Astrocyte of the spinal cord (primary cell): ENCODE measurements around the gene CDSN.
"Not testable (repeated sequence)": the region's sequence is repeated elsewhere in the genome, so short reads cannot be mapped to it uniquely, and the experiment has no call there.

Experiments used
- DNase-seq: peaks from one replicate; pipeline ENCODE4 v3.0.0; 2011; ENCODE audit warnings: low read depth, low spot score
- H3K4me3 ChIP-seq: 2 replicates; pipeline ENCODE4 v1.5.1; 2011; ENCODE audit warnings: low read depth, mild to moderate bottlenecking, low read length, moderate library complexity
- in situ Hi-C: cut with HindIII; loops from 2 replicates; pipeline ENCODE4 v1.10.0; 2017; ENCODE audit warnings: low sequenced_read_pairs
- TF ChIP-seq, protein P1 (sequence below): IDR thresholded peaks from 2 replicates; pipeline ENCODE4 v1.5.1; 2012; ENCODE audit warnings: low read depth, mild to moderate bottlenecking, low read length, inconsistent platforms

CDSN gene

GRCh38 chr6:31076611-31077010, 43.6 kb downstream of the CDSN start:
- in situ Hi-C loops: no loop called here
- H3K4me3 ChIP-seq: no peak overlapping the region
- no peak for DNase-seq
- TF ChIP-seq, protein P1, sequence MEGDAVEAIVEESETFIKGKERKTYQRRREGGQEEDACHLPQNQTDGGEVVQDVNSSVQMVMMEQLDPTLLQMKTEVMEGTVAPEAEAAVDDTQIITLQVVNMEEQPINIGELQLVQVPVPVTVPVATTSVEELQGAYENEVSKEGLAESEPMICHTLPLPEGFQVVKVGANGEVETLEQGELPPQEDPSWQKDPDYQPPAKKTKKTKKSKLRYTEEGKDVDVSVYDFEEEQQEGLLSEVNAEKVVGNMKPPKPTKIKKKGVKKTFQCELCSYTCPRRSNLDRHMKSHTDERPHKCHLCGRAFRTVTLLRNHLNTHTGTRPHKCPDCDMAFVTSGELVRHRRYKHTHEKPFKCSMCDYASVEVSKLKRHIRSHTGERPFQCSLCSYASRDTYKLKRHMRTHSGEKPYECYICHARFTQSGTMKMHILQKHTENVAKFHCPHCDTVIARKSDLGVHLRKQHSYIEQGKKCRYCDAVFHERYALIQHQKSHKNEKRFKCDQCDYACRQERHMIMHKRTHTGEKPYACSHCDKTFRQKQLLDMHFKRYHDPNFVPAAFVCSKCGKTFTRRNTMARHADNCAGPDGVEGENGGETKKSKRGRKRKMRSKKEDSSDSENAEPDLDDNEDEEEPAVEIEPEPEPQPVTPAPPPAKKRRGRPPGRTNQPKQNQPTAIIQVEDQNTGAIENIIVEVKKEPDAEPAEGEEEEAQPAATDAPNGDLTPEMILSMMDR: no peak

GRCh38 chr6:31075528-31075927, 44.7 kb downstream of the CDSN start:
- TF ChIP-seq, protein P1: no peak
- in situ Hi-C loops: no loop called here
- no peak overlapping the region for H3K4me3 ChIP-seq
- DNase-seq: peak; percentile 69

DNA sequence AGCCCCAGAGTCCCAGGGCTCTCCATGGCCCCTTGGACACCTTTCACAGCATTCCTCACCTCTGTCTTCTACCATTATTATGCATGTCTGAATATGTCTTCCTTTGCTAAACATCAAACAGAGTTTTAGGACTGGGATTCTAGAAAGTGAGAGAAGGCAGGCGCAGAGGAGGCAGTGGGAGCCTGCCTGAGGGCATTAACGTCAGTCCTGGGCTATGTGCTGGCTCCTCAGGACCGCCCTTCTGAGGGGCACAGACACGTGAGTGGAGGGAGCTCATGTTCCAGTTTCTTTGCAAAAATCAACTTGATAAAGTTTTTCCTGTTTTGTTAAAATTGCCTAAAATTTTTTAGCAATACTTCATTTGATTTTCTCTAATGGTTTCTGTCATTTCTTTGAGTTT, 45.8 kb downstream of the CDSN start:
- H3K4me3 ChIP-seq: no peak overlapping the region
- DNase-seq: no peak
- in situ Hi-C loops: no loop called here
- TF ChIP-seq, protein P1: no peak

DNA sequence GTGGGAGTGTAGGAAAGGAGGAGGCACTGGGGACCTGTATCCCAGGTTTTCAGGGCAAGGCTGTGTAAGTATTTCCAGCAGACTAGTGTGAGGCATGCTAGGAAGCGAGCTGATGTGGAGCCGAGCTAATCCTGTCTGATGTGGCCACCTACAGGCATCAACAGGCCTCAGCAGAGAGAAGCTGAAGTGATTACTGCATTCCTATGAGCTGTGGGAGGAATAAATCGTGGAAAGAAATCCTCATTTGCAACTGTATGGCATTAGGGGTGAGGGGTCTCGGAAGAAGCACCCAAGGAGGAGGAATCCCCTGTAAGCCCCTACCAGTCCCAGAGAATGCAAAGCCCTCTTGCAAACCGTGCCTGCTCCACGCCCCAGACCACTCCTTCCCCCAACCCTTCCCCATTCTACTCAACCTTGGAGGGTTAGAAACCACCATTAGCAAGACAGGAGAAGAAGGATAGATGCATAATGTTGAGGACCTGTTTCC, 49.5 kb downstream of the CDSN start:
- no peak overlapping the region for H3K4me3 ChIP-seq
- TF ChIP-seq, protein P1: peak; percentile 77
- DNase-seq: peak; percentile 79
- in situ Hi-C loops: no loop called here

- in situ Hi-C loops: no loop called here
- TF ChIP-seq, protein P1: peak; percentile 92
- peak; percentile 80 for DNase-seq
- H3K4me3 ChIP-seq: no peak overlapping the region
Measured at GRCh38 chr6:31068669-31069340, 51.4 kb downstream of the CDSN start.

DNA sequence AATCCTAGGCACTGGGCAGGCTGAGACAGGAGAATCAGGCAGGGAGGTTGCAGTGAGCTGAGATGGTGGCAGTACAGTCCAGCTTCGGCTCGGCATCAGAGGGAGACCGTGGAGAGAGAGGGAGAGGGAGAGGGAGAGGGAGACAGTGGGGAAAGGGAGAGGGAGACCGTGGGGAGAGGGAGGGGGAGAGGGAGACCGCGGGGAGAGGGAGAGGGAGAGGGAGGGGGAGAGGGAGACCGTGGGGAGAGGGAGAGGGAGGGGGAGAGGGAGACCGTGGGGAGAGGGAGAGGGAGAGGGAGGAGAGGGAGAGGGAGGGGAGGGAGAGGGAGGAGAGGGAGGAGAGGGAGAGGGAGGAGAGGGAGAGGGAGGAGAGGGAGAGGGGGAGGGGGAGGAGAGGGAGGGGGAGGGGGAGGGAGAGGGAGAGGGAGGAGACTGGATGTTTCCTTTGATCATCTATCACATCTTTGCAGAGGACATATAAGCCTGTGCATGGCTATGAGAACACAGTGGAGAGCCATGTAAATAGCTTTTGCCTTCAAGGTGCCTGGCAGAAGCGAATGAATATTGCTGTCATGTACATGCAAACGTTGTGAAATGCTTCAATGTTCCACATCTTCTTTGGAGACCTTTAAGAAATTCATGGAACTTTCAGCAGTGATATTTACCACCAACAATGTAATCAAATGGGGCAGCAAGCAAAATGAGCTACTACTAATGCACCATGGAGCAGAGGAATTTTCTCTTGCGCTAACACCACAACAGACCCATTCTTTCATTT, 52.2 kb downstream of the CDSN start:
- in situ Hi-C loops: not testable (repeated sequence)

GRCh38 chr6:31067028-31067427, 53.2 kb downstream of the CDSN start:
- in situ Hi-C loops, DNase-seq: not testable (repeated sequence)

More for the DNA sequence above, 52.2 kb downstream of the CDSN start:
- H3K4me3 ChIP-seq, DNase-seq: not testable (repeated sequence)

More at GRCh38 chr6:31067028-31067427, 53.2 kb downstream of the CDSN start:
- H3K4me3 ChIP-seq: not testable (repeated sequence)
